Fibroblast of skin of back (primary cell): ENCODE measurements around the gene GALNT9.
"Not testable (repeated sequence)": the region's sequence is repeated elsewhere in the genome, so short reads cannot be mapped to it uniquely, and the experiment has no call there.

Experiments
- DNase-seq: peaks from one replicate; pipeline ENCODE4 v3.0.0-alpha.2; 2013

GALNT9 gene

GRCh38 chr12:132228476-132229192 is 100.8 kb downstream of the GALNT9 start:
- no peak for DNase-seq

- DNase-seq, result no peak
Observed at GRCh38 chr12:132227782-132228475, 101.5 kb downstream of the GALNT9 start.

GRCh38 chr12:132227118-132227517 is 102.3 kb downstream of the GALNT9 start:
- DNase-seq, result no peak

GRCh38 chr12:132226604-132227003 is 102.8 kb downstream of the GALNT9 start:
- DNase-seq, result no peak

- no peak for DNase-seq
Observed at GRCh38 chr12:132225214-132225613, 104.2 kb downstream of the GALNT9 start.

- DNase-seq, result no peak
Observed at GRCh38 chr12:132224484-132224883, 104.9 kb downstream of the GALNT9 start.

GRCh38 chr12:132222808-132223173 is 106.6 kb downstream of the GALNT9 start:
- DNase-seq, result no peak

GRCh38 chr12:132222096-132222807 is 107.1 kb downstream of the GALNT9 start:
- peak; percentile 55 for DNase-seq

GRCh38 chr12:132219761-132220160 is 109.6 kb downstream of the GALNT9 start:
- not testable (repeated sequence) for DNase-seq

GRCh38 chr12:132219323-132219722 is 110.1 kb downstream of the GALNT9 start:
- no peak for DNase-seq

- peak; percentile 15 for DNase-seq
Observed at GRCh38 chr12:132218915-132219314, 110.5 kb downstream of the GALNT9 start.

GRCh38 chr12:132218527-132218875 is 110.9 kb downstream of the GALNT9 start:
- DNase-seq, result no peak

- no peak for DNase-seq
Observed at GRCh38 chr12:132217800-132218526, 111.4 kb downstream of the GALNT9 start.

GRCh38 chr12:132217371-132217770 is 112.0 kb downstream of the GALNT9 start:
- DNase-seq, result no peak

- no peak for DNase-seq
Observed at GRCh38 chr12:132216354-132216987, 112.9 kb downstream of the GALNT9 start.

GRCh38 chr12:132215299-132215989 is 113.9 kb downstream of the GALNT9 start:
- no peak for DNase-seq

- no peak for DNase-seq
Observed at GRCh38 chr12:132214891-132215290, 114.5 kb downstream of the GALNT9 start.

- no peak for DNase-seq
Observed at GRCh38 chr12:132214161-132214476, 115.3 kb downstream of the GALNT9 start.

- DNase-seq, result no peak
Observed at GRCh38 chr12:132213359-132214160, 115.8 kb downstream of the GALNT9 start.

GRCh38 chr12:132211816-132212215 is 117.6 kb downstream of the GALNT9 start:
- no peak for DNase-seq

- DNase-seq, result no peak
Observed at GRCh38 chr12:132211326-132211725, 118.1 kb downstream of the GALNT9 start.
